HEK293 (cell line): Measurements from ENCODE around the gene LENEP.

Experiments
- YY1 ChIP-seq: fragments of 450-650 bp; formaldehyde crosslinking; IDR thresholded peaks from 2 replicates; pipeline ENCODE4 v1.5.1; 2018; ENCODE audit warnings: missing biosample characterization, missing genetic modification characterization
- ZNF239 ChIP-seq: fragments of 450-650 bp; formaldehyde crosslinking; IDR thresholded peaks from 2 replicates; pipeline ENCODE4 v1.5.1; 2016; ENCODE audit warnings: missing biosample characterization, missing genetic modification characterization

GRCh38 chr1:154945962-154946850 lies 47.2 kb upstream of the LENEP start:
- TF ChIP-seq ZNF239 (tag by site-specific recombination), result no peak
- TF ChIP-seq YY1, result no peak
